ENCODE measurements around the gene PRKCH.

Gene PRKCH

DNA sequence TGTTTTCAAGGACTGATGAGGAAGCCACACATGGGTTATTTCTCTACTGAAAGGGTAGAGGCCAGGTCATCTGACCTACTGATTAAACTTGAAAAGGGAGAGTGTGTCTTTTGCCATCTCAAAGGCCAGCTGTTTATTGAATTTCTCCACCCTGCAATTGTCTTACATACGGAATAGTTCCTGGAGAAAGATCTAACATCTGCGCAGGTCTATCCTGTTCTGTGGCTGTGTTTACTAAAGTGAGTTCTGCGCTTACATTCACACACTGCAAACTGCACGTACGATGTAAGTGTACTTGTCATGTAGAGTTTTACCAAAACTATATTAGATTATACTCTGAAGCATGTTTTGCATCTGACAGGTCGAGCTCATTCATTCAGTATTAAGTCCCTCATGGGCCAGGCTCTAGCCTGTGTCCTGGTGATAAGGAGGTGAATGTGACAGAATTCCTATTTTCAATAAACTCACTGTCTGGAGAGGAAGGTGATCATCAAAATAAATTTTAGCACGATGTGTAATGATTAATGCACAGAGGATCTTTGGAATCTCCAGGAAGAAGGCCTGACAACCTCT is 96.6 kb downstream of the PRKCH start:
- TF ChIP-seq ZNF274 (IDR thresholded peaks at IDR 0.05; ENCODE audit: low read depth, low read length), result no peak
- no peak overlapping the region for H3K4me3 ChIP-seq (ENCODE audit: low read length)

DNA sequence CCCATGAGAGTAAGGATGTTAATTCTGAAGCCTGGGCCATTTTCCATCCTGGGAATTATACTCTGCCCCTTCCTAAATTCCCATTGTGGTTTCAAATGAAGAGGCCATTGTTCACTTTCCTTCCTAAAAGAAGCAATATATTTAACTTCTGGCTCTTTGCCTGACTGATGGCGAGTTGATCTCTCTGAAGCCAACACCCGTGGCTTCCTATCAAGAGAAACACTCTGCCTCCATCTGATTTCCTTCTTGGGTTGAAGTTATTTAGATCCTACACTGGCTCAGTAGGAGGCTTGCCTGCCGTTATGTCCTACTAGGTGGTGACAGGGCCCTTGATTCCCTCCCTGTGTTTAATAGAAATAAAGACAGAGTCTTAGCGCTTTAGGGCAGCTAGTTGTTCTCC is 97.4 kb downstream of the PRKCH start:
- no peak overlapping the region for H3K4me3 ChIP-seq (ENCODE audit: low read length)
- TF ChIP-seq ZNF274 (IDR thresholded peaks at IDR 0.05; ENCODE audit: low read depth, low read length), result no peak

DNA sequence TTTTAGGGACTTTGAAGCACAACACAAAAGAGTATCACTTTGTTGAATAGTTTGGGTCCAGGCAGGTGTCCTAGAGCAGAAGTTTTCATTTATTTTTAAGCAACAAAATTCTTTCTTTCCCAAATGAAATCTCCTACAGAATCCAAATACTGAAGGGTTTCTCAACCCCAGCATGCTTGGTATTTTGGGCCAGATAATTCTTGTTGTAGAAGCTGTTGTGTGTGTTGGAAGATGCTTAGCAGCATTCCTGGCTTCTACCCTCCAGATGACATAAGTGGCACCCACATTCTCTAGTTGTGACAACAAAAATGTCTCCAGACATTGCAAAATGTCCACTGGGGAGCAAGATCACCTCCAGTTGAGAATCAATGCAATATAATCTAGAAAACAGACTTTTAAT is 97.8 kb downstream of the PRKCH start:
- H3K4me3 ChIP-seq (ENCODE audit: low read length), result no peak overlapping the region
- no peak for TF ChIP-seq ZNF274 (IDR thresholded peaks at IDR 0.05; ENCODE audit: low read depth, low read length)

DNA sequence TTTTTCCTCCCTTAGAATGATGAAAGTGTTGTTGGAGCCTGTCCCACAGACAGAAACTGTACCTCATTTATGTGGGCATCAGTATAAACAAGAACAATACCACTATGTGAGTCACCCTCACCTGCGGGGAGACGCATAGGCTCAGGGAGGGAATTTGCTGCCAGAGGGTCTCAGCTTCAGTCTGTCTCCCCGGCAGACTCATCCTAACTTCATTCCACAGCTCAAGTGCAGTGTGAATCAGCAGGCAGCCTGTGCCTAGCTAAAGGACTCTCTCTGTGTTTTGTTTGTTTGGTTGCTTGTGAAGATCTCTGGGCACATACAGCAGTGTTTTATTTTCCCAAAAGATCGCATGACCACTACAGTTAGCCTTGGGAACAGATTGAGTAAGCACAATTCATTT is 98.9 kb downstream of the PRKCH start:
- no peak for TF ChIP-seq ZNF274 (IDR thresholded peaks at IDR 0.05; ENCODE audit: low read depth, low read length)
- no peak overlapping the region for H3K4me3 ChIP-seq (ENCODE audit: low read length)

DNA sequence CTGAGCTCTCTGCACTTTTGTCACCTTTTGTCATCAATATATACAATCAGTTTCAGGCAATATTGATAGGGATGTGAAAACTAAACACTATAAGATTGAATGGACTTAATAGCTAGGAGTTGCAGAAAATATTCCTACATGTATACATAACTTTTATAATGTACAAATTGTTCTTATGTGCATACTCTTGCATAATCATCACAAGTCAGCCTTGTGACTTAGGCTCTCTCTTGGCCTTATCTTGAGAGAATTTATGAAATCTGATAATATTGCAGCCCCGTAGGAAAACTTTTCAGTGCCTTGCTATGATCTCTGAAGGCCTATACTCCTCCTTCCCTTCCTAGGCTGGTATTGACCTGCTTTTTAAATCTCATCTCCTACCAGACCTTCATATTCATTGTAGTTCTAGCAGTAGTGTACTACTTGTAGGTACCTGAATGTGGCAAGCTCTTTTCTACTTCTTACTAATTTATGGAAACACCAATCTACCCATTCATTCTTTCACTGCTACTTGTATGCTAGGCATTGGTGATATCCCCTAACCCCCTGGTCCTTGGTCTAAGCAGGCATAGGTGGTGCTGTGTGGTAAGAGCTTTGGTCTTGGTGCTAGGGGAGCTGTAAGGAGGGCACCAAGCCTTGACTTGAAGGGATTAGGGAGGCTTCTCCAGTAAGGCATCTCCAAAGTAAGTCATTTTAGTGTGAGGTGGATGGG is 100.0 kb downstream of the PRKCH start:
- TF ChIP-seq ZNF274 (IDR thresholded peaks at IDR 0.05; ENCODE audit: low read depth, low read length), result no peak

DNA sequence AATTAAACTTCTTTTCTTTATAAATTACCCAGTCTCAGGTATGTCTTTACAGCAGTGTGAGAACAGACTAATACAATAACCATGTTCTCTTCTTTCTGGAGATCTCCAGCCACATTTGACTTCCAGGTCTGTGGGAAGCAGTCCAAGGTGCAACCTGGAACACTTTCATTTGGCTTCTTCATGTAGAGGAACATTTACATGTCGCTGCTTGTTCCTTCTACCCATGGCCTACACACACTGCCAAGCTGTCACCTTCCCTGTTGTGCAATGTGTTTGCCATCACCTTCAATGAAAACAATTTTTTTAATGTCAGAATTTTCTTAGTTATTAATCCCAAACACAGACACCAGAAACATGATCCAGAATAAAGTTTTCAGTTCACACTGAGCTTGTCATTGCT is 104.7 kb downstream of the PRKCH start:
- TF ChIP-seq ZNF274 (IDR thresholded peaks at IDR 0.05; ENCODE audit: low read depth, low read length), result no peak
- H3K4me3 ChIP-seq (ENCODE audit: low read length), result no peak overlapping the region

More for the DNA sequence above, 100.0 kb downstream of the PRKCH start:
- H3K4me3 ChIP-seq (ENCODE audit: low read length), result no peak overlapping the region

DNA sequence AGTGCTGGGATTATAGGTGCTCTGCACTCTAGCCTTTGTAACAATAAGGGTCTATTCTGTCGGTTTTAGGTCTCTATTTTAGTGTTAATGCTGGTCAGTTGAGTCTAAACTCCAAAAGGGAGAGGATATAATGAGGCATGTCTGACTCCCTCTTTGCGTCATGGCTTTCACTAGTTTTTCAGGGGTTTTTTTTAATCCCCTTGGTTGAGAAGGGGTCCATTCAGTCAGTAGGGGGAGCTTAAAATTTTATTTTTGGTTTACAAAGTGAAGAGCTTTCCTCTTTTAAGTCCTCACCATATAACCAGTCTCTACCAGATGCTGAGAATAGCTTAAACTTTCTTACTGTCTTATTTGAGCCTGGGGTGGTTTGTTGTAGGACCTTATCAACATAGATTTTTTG is 106.9 kb downstream of the PRKCH start:
- no peak overlapping the region for H3K4me3 ChIP-seq (ENCODE audit: low read length)
- no peak for TF ChIP-seq ZNF274 (IDR thresholded peaks at IDR 0.05; ENCODE audit: low read depth, low read length)

DNA sequence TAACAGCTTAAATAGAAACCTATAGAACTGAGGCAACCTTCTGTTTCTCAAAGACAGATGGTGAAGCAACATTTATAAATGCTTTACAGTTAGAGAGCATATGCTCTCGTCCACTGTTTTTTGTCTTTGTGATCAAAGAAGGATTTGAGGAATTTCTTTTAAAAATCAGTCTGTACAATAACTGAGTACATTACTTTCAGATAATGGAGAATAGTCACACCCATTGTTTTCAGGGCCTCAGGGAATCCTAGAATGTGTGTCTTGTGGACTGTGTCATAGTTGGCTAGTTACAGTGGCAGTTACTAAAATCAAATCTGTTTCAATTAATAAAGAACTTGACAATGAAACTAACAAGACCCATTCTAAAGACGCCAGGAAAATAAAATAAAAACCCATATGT is 107.9 kb downstream of the PRKCH start:
- TF ChIP-seq ZNF274 (IDR thresholded peaks at IDR 0.05; ENCODE audit: low read depth, low read length), result no peak
- H3K4me3 ChIP-seq (ENCODE audit: low read length), result no peak overlapping the region

DNA sequence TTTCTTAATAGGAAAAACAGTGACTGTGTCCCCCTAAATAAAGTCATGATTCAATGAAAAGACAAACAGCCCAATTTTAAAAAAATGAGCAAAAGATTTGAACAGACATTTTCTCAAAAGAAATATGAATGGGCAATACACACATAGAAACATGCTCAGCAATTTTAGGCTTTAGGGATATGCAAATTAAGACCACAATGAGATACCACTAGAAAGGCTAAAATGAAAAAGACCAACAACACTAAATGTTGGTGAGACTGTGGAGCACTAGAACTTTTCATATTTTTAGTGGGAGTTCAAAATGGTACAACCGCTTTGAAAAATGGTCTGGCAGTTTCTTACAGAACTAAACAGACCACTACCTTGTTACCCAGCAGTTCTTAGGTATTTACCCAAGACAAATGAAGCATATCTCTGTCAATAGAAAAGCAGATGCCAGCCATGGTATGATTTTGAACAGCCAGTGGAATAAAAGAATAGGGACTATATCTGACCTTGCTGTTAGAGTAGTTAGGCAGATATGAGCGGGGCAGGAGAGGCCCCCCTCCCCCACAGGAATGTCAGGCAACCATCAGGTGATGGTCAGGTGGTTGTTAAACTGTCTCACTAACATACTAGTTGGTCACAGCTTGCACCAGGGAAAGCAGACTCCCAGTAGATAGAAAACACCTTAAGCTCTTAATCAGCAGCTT is 108.8 kb downstream of the PRKCH start:
- TF ChIP-seq ZNF274 (IDR thresholded peaks at IDR 0.05; ENCODE audit: low read depth, low read length), result no peak
- H3K4me3 ChIP-seq (ENCODE audit: low read length), result no peak overlapping the region

DNA sequence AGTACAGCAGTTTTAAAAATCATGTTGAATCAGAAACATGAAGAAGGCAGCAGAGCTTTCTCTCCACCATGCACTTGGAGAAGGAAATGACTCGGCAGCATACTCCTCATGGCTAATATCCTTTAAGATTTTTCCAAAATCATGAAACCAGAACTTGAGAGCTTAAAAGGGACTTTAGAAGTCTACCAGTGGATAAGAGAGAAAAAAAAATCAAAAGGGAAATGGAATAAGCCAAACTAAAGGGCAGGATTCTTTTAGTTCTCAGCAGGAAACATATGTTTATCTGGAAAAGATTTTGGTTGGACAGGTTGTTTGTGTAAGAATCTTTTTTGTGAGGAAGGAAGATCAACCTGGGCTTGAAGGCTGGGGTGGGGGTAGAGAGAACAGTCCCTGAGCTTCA is 111.8 kb downstream of the PRKCH start:
- TF ChIP-seq ZNF274 (IDR thresholded peaks at IDR 0.05; ENCODE audit: low read depth, low read length), result no peak
- H3K4me3 ChIP-seq (ENCODE audit: low read length), result no peak overlapping the region

DNA sequence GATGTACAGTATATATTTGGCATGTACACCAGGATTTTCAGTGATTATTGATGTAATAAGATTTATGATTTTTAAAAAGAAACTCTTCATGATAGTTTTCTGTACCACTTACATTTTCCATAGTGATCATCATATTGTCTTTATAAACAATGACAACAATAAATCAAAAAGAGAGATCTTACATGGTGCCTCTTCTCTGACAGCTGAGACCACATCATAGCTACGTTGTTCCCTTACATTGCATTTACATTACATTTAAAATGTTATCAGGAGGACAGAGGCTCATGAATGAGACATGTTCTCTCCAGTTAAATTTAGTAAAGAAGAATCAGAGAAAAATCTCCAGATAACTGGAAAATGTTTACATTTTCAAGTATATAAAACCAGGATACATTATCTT is 112.4 kb downstream of the PRKCH start:
- no peak overlapping the region for H3K4me3 ChIP-seq (ENCODE audit: low read length)
- no peak for TF ChIP-seq ZNF274 (IDR thresholded peaks at IDR 0.05; ENCODE audit: low read depth, low read length)

DNA sequence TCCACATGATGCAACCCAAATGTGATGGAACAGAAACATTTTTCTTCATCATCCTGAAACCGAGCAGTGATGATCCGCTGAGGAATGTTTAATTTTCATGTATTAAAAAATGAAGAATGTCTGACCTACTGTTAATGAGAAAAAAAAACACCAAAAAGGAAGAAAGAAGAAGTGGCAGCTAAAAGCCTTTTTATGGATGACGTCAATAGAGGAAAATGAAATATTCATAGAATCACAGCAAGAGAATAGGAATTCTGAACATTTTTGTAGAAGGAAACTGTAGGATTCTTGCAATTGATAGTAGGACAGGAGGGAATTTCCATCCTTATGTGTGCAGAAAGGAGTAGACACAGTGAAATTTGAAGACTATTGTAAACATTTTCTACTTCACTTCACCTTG is 112.9 kb downstream of the PRKCH start:
- no peak for TF ChIP-seq ZNF274 (IDR thresholded peaks at IDR 0.05; ENCODE audit: low read depth, low read length)
- no peak overlapping the region for H3K4me3 ChIP-seq (ENCODE audit: low read length)

DNA sequence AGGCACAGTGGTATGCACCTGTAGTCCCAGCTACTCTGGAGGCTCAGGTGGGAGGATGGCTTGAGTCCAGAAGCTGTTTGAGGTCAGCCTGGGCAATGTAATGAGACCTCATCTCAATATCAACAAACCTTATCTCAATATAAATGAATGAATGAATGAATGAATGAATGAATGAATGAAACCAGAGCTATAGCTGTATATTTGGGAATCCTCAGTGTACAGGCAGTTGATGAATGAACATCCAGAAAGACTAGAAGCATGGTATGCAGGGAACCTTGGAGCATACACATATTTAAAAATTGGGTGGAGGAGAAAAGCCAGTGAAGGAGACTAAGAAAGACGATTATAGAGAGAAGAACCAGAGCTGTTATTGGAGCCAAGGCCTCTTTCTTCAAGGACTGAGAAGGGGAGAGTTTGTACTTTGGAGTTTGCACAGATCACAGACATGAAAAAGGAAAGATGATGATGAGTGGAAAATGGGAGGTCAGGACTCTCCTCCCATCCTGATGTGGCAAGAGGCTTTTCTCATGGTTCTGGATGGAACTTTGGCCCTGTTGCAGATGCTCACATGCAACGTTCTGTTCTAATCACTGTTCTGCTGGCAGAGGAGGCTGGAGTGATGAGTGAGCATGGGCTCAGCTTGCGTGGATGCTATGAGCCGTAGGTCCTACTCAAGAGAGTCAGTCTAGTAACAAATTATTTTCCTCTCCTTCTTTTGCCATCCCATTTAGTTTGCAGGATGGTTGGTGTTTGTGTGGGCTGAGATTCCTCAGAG is 114.4 kb downstream of the PRKCH start:
- no peak overlapping the region for H3K4me3 ChIP-seq (ENCODE audit: low read length)
- TF ChIP-seq ZNF274 (IDR thresholded peaks at IDR 0.05; ENCODE audit: low read depth, low read length), result no peak

DNA sequence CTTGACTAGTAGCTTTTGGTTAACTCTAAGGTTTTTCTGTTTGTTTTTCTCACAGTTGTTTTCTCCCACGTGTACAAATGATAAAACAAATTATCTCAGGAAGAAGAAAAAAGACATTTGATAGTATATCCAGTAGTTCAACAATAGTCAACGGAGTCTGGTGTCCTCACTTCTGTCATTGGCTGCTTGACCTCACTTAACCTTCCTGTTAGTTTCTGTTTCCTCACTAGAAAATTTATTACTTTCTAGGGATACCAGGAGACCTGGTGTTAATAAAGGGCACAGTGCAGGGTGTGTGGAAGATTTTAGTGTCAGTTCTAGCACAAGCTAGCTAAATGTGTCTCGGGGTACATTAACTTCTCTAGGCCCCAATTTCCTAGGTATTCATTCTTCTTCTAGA is 116.0 kb downstream of the PRKCH start:
- no peak for TF ChIP-seq ZNF274 (IDR thresholded peaks at IDR 0.05; ENCODE audit: low read depth, low read length)
- no peak overlapping the region for H3K4me3 ChIP-seq (ENCODE audit: low read length)
